Liver (tissue), 9 donors: ENCODE results near the gene IPO9. TPM values are rescaled to one million over a fixed set of nuclear protein-coding genes. Genes with fewer than 3 reads are reported as not detected.

Experiments
- DNase-seq: peaks from one replicate; pipeline ENCODE4 v3.0.0-alpha.2; 2017; ENCODE audit warnings: low spot score
- H3K27ac ChIP-seq, 2 donors: one replicate each; pipeline ENCODE4 v1.7.0; 2013; ENCODE audit warnings: inconsistent platforms in 2 of 2, low read length in 2 of 2, control low read depth in 1 of 2, low read depth in 1 of 2, mild to moderate bottlenecking in 1 of 2
- H3K27me3 ChIP-seq, 4 donors: one replicate each; pipeline versions ENCODE4 v1.6.1 to v1.7.0; 2013; ENCODE audit warnings: low read length in 3 of 4, inconsistent platforms in 1 of 4, mild to moderate bottlenecking in 1 of 4, moderate library complexity in 1 of 4; ENCODE audit not compliant: control insufficient read depth in 4 of 4, insufficient read depth in 4 of 4
- H3K36me3 ChIP-seq, 4 donors: one replicate each; pipeline versions ENCODE4 v1.6.1 to v1.7.0; 2013; ENCODE audit warnings: low read length in 3 of 4, mild to moderate bottlenecking in 3 of 4, low read depth in 1 of 4, moderate library complexity in 1 of 4; ENCODE audit not compliant: control insufficient read depth in 4 of 4, insufficient read depth in 3 of 4
- H3K4me1 ChIP-seq, 4 donors: one replicate each; pipeline versions ENCODE4 v1.6.1 to v1.7.0; 2013; ENCODE audit warnings: low read length in 3 of 4, mild to moderate bottlenecking in 3 of 4, moderate library complexity in 1 of 4; ENCODE audit not compliant: control insufficient read depth in 4 of 4, insufficient read depth in 4 of 4
- H3K4me3 ChIP-seq, 3 donors: one replicate each; pipeline versions ENCODE4 v1.6.1 to v1.7.0; 2013; ENCODE audit warnings: low read length in 3 of 3, control low read depth in 1 of 3, low read depth in 1 of 3, mild to moderate bottlenecking in 1 of 3
- H3K9ac ChIP-seq, 2 donors: one replicate each; pipeline ENCODE4 v1.7.0; 2013; ENCODE audit warnings: low read length in 2 of 2, mild to moderate bottlenecking in 2 of 2, moderate library complexity in 2 of 2, control low read depth in 1 of 2, low read depth in 1 of 2
- H3K9me3 ChIP-seq, 4 donors: one replicate each; pipeline versions ENCODE4 v1.6.1 to v1.7.0; 2013; ENCODE audit warnings: low read length in 3 of 4; ENCODE audit not compliant: control insufficient read depth in 4 of 4
- ATF3 ChIP-seq: IDR thresholded peaks from 2 replicates; pipeline ENCODE4 v1.6.1; 2016; ENCODE audit warnings: antibody characterized with exemption
- CTCF ChIP-seq: fragments of 150-350 bp; IDR thresholded peaks from 2 replicates; pipeline ENCODE4 v1.5.1; 2017; ENCODE audit warnings: improper control_type of control experiment, low read depth, low read length; ENCODE audit not compliant: missing input control
- EGR1 ChIP-seq, 2 donors: IDR thresholded peaks; 2 replicates each; pipeline ENCODE4 v1.6.1; 2016 to 2018; ENCODE audit warnings: antibody characterized with exemption in 2 of 2, low read depth in 2 of 2
- FOXA1 ChIP-seq: IDR thresholded peaks from 2 replicates; pipeline ENCODE4 v1.6.1; 2016; ENCODE audit warnings: antibody characterized with exemption
- FOXA2 ChIP-seq: IDR thresholded peaks from 2 replicates; pipeline ENCODE4 v1.6.1; 2016; ENCODE audit warnings: antibody characterized with exemption
- GABPA ChIP-seq, 2 donors: IDR thresholded peaks in 1 of 2; conservative IDR thresholded peaks in 1 of 2; 2 replicates each; pipeline ENCODE4 v1.6.1; 2016; ENCODE audit warnings: antibody characterized with exemption in 2 of 2, mild to moderate bottlenecking in 1 of 2, moderate library complexity in 1 of 2
- HNF4A ChIP-seq, 2 donors: conservative IDR thresholded peaks; 2 replicates each; pipeline ENCODE4 v1.6.1; 2016; ENCODE audit warnings: antibody characterized with exemption in 2 of 2, mild to moderate bottlenecking in 2 of 2
- HNF4G ChIP-seq: IDR thresholded peaks from 2 replicates; pipeline ENCODE4 v1.6.1; 2016; ENCODE audit warnings: antibody characterized with exemption
- JUND ChIP-seq, 2 donors: IDR thresholded peaks; 2 replicates each; pipeline ENCODE4 v1.6.1; 2016; ENCODE audit warnings: antibody characterized with exemption in 2 of 2
- MAX ChIP-seq: IDR thresholded peaks from 2 replicates; pipeline ENCODE4 v1.6.1; 2016; ENCODE audit warnings: antibody characterized with exemption
- NR2F2 ChIP-seq: IDR thresholded peaks from 2 replicates; pipeline ENCODE4 v1.6.1; 2016; ENCODE audit warnings: antibody characterized with exemption
- RAD21 ChIP-seq, 2 donors: IDR thresholded peaks; 2 replicates each; pipeline ENCODE4 v1.6.1; 2016; ENCODE audit warnings: antibody characterized with exemption in 2 of 2, mild to moderate bottlenecking in 2 of 2
- REST ChIP-seq: IDR thresholded peaks from 2 replicates; pipeline ENCODE4 v1.6.1; 2016; ENCODE audit warnings: antibody characterized with exemption, mild to moderate bottlenecking
- SP1 ChIP-seq: IDR thresholded peaks from 2 replicates; pipeline ENCODE4 v1.6.1; 2018; ENCODE audit warnings: antibody characterized with exemption, mild to moderate bottlenecking
- TAF1 ChIP-seq: conservative IDR thresholded peaks from 2 replicates; pipeline ENCODE4 v1.6.1; 2016; ENCODE audit warnings: antibody characterized with exemption, mild to moderate bottlenecking
- YY1 ChIP-seq: IDR thresholded peaks from 2 replicates; pipeline ENCODE4 v1.6.1; 2016; ENCODE audit warnings: antibody characterized with exemption, mild to moderate bottlenecking
- ZBTB33 ChIP-seq: IDR thresholded peaks from 2 replicates; pipeline ENCODE4 v1.6.1; 2016; ENCODE audit warnings: antibody characterized with exemption
- WGBS: extraction: QIAGEN DNeasy Blood & Tissue Kit; methylation state at CpG from one replicate; pipeline ENCODE4 v1.1.7; 2013; 5-methylcytosine and 5-hydroxymethylcytosine counted together
- polyA plus RNA-seq, 2 donors: library from polyadenylated mRNA; stranded (reverse) in 1 of 2; unstranded in 1 of 2; fragments of 200-250 nt in 1 of 2; fragments of >200 nt in 1 of 2; fragmentation: Nextera tagmentation in 1 of 2; extraction: Ambion mirVana in 1 of 2; gene quantifications; one replicate each; pipeline versions ENCODE4 v1.2.1 to v1.2.3, GENCODE V29; 2013 to 2015
- total RNA-seq, 2 donors: library from RNA; depleted of rRNA; stranded (reverse); fragments of >200 nt; gene quantifications; one replicate each; pipeline ENCODE4 v1.2.3, GENCODE V29; 2014
- donor health status: healthy.
- donor health status: healthy.
- donor health status: healthy.
- donor health status: healthy.
- donor health status: healthy.

The IPO9 gene
- total and polyA plus RNA-seq, 4 donors: 6.6 to 22.1 (median 13.6) TPM

- TF ChIP-seq FOXA1: no peak
- Histone ChIP-seq H3K9me3 (no peaks in the 10 kb centered on the region), H3K9ac (no peak overlapping the region), H3K36me3 (peaks cover 0 to 11% (median under 1%) of the 10 kb centered on the region in 4 donors), H3K4me1 (no peaks in the 10 kb centered on the region), H3K27me3 (no peaks in the 10 kb centered on the region), H3K4me3 (no peak overlapping the region), H3K27ac (no peak overlapping the region)
- WGBS: 94% methylated on average over 11 of the region's 11 CpGs
- DNase-seq: no peak
Observed at GRCh38 chr1:201807958-201808632, 20.9 kb upstream of the IPO9 start.

GRCh38 chr1:201808633-201808990, 20.3 kb upstream of the IPO9 start:
- DNase-seq: no peak
- TF ChIP-seq HNF4A (conservative IDR thresholded peaks at IDR 0.05) (no peak), REST (no peak), JUND (IDR thresholded peaks at IDR 0.05) (no peak), FOXA2 (no peak), ATF3 (no peak), SP1 (no peak), RAD21 (IDR thresholded peaks at IDR 0.05) (no peak), CTCF (no peak), ZBTB33 (no peak), GABPA (IDR thresholded peaks at IDR 0.05 in 1 of 2, conservative IDR thresholded peaks at IDR 0.05 in 1 of 2) (no peak), NR2F2 (no peak), HNF4G (no peak), FOXA1 (no peak), YY1 (no peak), MAX (no peak), TAF1 (no peak), EGR1 (IDR thresholded peaks at IDR 0.05; ENCODE audit: low read depth in 2 of 2) (no peak)
- Histone ChIP-seq H3K27ac (no peak overlapping the region), H3K9ac (no peak overlapping the region), H3K27me3 (no peaks in the 10 kb centered on the region), H3K4me1 (no peaks in the 10 kb centered on the region), H3K9me3 (no peaks in the 10 kb centered on the region), H3K36me3 (peaks cover 0 to 11% (median 2%) of the 10 kb centered on the region in 4 donors), H3K4me3 (no peak overlapping the region)
- WGBS: 95% methylated on average over 6 of the region's 6 CpGs
